K562 (cell line): ENCODE data around the gene B4GALNT2. TPM values are rescaled to one million over a fixed set of nuclear protein-coding genes. Genes with fewer than 3 reads are reported as not detected.

Source experiments
- ASH1L ChIP-seq: fragments of 450-650 bp; IDR thresholded peaks from 2 replicates; pipeline ENCODE4 v1.6.1; 2018; ENCODE audit warnings: borderline replicate concordance, mild to moderate bottlenecking, low read depth; ENCODE audit not compliant: partially characterized antibody
- ATF1 ChIP-seq, 2 experiments: fragments of 450-650 bp in 1 of 2; IDR thresholded peaks; 2 replicates each; pipeline ENCODE4 v1.6.1; 2016; ENCODE audit warnings: missing compliant biosample characterization in 1 of 2, missing genetic modification characterization in 1 of 2
- CXXC5 ChIP-seq: fragments of 250-450 bp; sonication (Bioruptor Pico); IDR thresholded peaks from 2 replicates; pipeline ENCODE4 v1.8.0; 2022; ENCODE audit warnings: inconsistent platforms, mild to moderate bottlenecking, moderate library complexity
- ELF1 ChIP-seq: fragments of 200-800 bp; sonication (Bioruptor generic); IDR thresholded peaks from 2 replicates; pipeline ENCODE4 v1.6.1; 2016; ENCODE audit warnings: missing genetic modification characterization, missing compliant biosample characterization
- FOXK1 ChIP-seq: sonication (generic); formaldehyde crosslinking; IDR thresholded peaks from 2 replicates; pipeline ENCODE4 v1.8.0; 2022; ENCODE audit warnings: missing genetic modification reagents, mild to moderate bottlenecking, borderline replicate concordance
- LEF1 ChIP-seq: fragments of 450-650 bp; IDR thresholded peaks from 2 replicates; pipeline ENCODE4 v1.6.1; 2016; ENCODE audit warnings: mild to moderate bottlenecking
- MAZ ChIP-seq, 2 experiments: fragments of 450-650 bp in 1 of 2; sonication (generic) in 1 of 2; formaldehyde crosslinking; IDR thresholded peaks in 1 of 2; conservative IDR thresholded peaks in 1 of 2; 2 replicates each; pipeline versions ENCODE4 v1.4.0 to v1.5.0; 2020; ENCODE audit warnings: mild to moderate bottlenecking in 1 of 2, missing genetic modification reagents in 1 of 2
- NCOA2 ChIP-seq, 2 experiments: fragments of 450-650 bp; IDR thresholded peaks; 2 replicates each; pipeline ENCODE4 v1.6.1; 2018; ENCODE audit warnings: mild to moderate bottlenecking in 2 of 2, moderate library complexity in 1 of 2; ENCODE audit not compliant: partially characterized antibody in 2 of 2
- NELFE ChIP-seq: IDR thresholded peaks from 2 replicates; pipeline ENCODE4 v1.6.1; 2011; ENCODE audit warnings: mild to moderate bottlenecking; ENCODE audit not compliant: insufficient read depth, insufficient read length
- NFRKB ChIP-seq: fragments of 450-650 bp; IDR thresholded peaks from 2 replicates; pipeline ENCODE4 v1.6.1; 2016; ENCODE audit warnings: low read depth
- SMAD2 ChIP-seq: fragments of 150-350 bp; IDR thresholded peaks from 2 replicates; pipeline ENCODE4 v1.6.1; 2014; ENCODE audit warnings: low read depth, mild to moderate bottlenecking, low read length
- SMARCC2 ChIP-seq: fragments of 450-650 bp; IDR thresholded peaks from 2 replicates; pipeline ENCODE4 v1.6.1; 2017; ENCODE audit warnings: antibody characterized with exemption, moderate library complexity, mild to moderate bottlenecking, low read depth
- THRAP3 ChIP-seq: fragments of 450-650 bp; IDR thresholded peaks from 2 replicates; pipeline ENCODE4 v1.6.1; 2016; ENCODE audit warnings: mild to moderate bottlenecking, inconsistent platforms, borderline replicate concordance
- TRIM25 ChIP-seq: fragments of 450-650 bp; IDR thresholded peaks from 2 replicates; pipeline ENCODE4 v1.7.0; 2016; ENCODE audit warnings: borderline replicate concordance
- ZBTB33 ChIP-seq: sonication (generic); formaldehyde crosslinking; IDR thresholded peaks from 2 replicates; pipeline ENCODE4 v1.8.1; 2023; ENCODE audit warnings: mild to moderate bottlenecking, missing genetic modification reagents
- ZBTB7A ChIP-seq: IDR thresholded peaks from 2 replicates; pipeline ENCODE4 v1.6.1; 2011; ENCODE audit warnings: low read depth, mild to moderate bottlenecking, low read length, moderate library complexity, borderline replicate concordance; ENCODE audit not compliant: control insufficient read depth
- ZNF224 ChIP-seq: sonication (generic); formaldehyde crosslinking; IDR thresholded peaks from 2 replicates; pipeline ENCODE4 v1.8.0; 2022; ENCODE audit warnings: mild to moderate bottlenecking, missing genetic modification reagents
- ZNF316 ChIP-seq: fragments of 450-650 bp; IDR thresholded peaks from 2 replicates; pipeline ENCODE4 v1.6.1; 2016
- ZNF436 ChIP-seq: fragments of 250-450, 450-650 bp; sonication (Bioruptor Pico); formaldehyde crosslinking; IDR thresholded peaks from 2 replicates; pipeline ENCODE4 v1.7.0; 2020; ENCODE audit warnings: mild to moderate bottlenecking
- ZNF830 ChIP-seq: fragments of 250-450 bp; sonication (Bioruptor Pico); IDR thresholded peaks from 2 replicates; pipeline ENCODE4 v1.5.0; 2021; ENCODE audit warnings: mild to moderate bottlenecking
- polyA plus RNA-seq, 8 experiments: library from polyadenylated mRNA; depleted of rRNA in 4 of 8; stranded (reverse) in 5 of 8; unstranded in 3 of 8; fragments of >200 nt; fragmentation: Nextera tagmentation in 2 of 8; fragmentation: Illumina TruSeq in 1 of 8; extraction: Ambion mirVana in 2 of 8; extraction: Trizol in 1 of 8; gene quantifications; 2 replicates each; pipeline versions ENCODE4 v1.2.1 to v1.2.3, GENCODE V29; 2011 to 2014; ENCODE audit warnings: inconsistent platforms in 1 of 8, missing spikeins in 1 of 8
- total RNA-seq, 7 experiments: library from RNA; depleted of rRNA in 6 of 7; stranded (reverse); fragments of >200 nt in 6 of 7; fragmentation: Illumina TruSeq in 2 of 7; extraction: Trizol in 2 of 7; gene quantifications; 2 replicates each; pipeline versions ENCODE4 v1.2.1 to v1.2.3, GENCODE V29; 2011 to 2021; ENCODE audit warnings: low replicate concordance in 1 of 7

B4GALNT2 gene
- total and polyA plus RNA-seq, 9 of the 15 experiments (the other 6 are each of a cell fraction or from before 2014, with no cell fraction given): not detected

- TF ChIP-seq ZBTB33 (CRISPR knock-in tag): no peak
- TF ChIP-seq ZNF316: no peak
- no peak for TF ChIP-seq ZBTB7A
- no peak for TF ChIP-seq NELFE
- 0 out of 2 replicates have a peak, but pooled peaks have one; percentile 54 for TF ChIP-seq NFRKB
- TF ChIP-seq THRAP3: peak; percentile 88; the same call in 1 of the 2 replicates
- no peak for TF ChIP-seq ZNF830 (CRISPR knock-in tag)
- TF ChIP-seq SMAD2: no peak
- no peak; the same call in 1 of the 2 replicates for TF ChIP-seq CXXC5 (CRISPR knock-in tag)
- TF ChIP-seq ELF1: no peak
- 0 out of 2 replicates have a peak, but pooled peaks have one; percentile 42 for TF ChIP-seq LEF1
- TF ChIP-seq ZNF224 (CRISPR knock-in tag): no peak
- TF ChIP-seq FOXK1 (CRISPR knock-in tag): no peak
- peak in 1 of 2 experiments; percentile 87 for TF ChIP-seq NCOA2 (IDR thresholded peaks at IDR 0.05; ENCODE audit: partially characterized antibody in 2 of 2)
- peak; percentile 34 for TF ChIP-seq ASH1L
- peak in 1 of 2 experiments; percentile 39; a peak in 2 of 4 replicates for TF ChIP-seq MAZ (CRISPR knock-in tag; conservative IDR thresholded peaks at IDR 0.05 in 1 of 2, IDR thresholded peaks at IDR 0.05 in 1 of 2)
- TF ChIP-seq TRIM25: peak; percentile 98
- TF ChIP-seq ZNF436 (CRISPR knock-in tag): no peak
- no peak for TF ChIP-seq ATF1 (CRISPR knock-in tag; IDR thresholded peaks at IDR 0.05)
- TF ChIP-seq ATF1 (tag; IDR thresholded peaks at IDR 0.05): 0 out of 2 replicates have a peak, but pooled peaks have one; percentile 24
- TF ChIP-seq SMARCC2: no peak
Measured at GRCh38 chr17:49193513-49194296, 61.1 kb downstream of the B4GALNT2 start (continued).
